GM19035 (cell line): Measurements from ENCODE around the gene BAHCC1.

Experiments
- ATAC-seq: cut with Tn5 transposase; IDR thresholded peaks from one replicate; pipeline ENCODE4 v1.9.1; 2021; ENCODE audit not compliant: unreplicated experiment

Gene BAHCC1

DNA sequence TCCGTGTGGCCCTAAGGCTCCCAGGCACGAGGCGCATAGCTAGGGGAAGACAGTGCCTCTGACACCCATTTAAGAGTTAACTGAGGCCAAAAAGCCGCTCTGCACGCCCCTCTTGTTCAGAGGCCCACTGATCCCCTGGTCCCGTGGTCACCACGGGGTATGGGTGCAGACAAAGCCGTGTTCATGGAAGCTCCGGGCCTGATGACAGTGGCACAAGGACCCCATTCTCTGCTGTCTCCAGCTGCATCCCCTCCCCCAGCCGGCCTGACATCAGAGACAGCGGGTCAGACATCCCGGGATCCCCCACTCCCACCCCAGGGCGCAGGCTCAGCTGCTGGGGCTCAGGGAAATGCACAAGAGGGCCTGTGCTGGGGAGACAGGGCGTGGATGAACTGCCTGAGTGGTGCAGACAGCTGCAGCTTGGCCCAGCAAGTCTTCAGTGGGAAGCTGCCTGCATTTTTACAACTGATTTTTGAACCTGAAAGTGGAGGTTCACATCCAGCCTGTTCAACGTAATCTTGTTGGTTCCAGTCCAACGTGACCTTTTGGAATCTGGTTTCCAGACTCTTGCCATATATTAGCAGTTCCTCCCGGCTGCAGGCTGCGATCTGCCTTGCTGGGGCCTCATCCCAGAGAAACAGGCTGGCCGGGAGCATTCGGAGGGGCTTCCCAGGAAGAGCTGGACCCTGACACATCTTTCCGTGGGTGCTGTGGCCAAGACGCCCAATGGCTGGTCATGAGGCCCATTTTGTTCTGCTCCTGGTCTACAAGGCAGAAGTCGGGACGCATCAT, 9.7 kb upstream of the BAHCC1 start:
- ATAC-seq: no peak

DNA sequence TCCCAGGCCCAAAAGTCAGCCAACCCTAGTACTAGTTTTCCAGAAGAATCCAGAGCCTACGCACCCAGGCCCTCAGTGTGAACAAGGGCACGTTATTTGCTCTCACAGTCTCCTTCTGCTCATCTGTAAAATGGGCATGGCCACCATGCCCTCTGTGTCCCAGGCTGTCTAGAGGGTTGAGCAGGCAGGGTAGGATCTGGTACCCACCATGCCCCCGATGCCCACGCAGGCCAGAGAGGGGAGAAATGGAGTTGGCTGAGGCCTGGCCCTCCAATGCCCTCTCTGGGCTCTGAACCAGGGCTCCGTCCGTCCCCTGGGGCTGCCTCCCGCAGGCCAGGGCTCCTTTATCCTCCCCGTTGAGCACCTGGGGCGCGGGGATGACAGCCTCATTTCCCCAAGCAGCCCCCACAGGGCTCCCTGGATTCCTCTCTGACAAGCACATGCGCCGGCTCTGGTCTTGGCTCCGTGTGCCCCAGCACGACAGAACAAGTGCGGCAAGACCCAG, 9.1 kb upstream of the BAHCC1 start:
- no peak for ATAC-seq

DNA sequence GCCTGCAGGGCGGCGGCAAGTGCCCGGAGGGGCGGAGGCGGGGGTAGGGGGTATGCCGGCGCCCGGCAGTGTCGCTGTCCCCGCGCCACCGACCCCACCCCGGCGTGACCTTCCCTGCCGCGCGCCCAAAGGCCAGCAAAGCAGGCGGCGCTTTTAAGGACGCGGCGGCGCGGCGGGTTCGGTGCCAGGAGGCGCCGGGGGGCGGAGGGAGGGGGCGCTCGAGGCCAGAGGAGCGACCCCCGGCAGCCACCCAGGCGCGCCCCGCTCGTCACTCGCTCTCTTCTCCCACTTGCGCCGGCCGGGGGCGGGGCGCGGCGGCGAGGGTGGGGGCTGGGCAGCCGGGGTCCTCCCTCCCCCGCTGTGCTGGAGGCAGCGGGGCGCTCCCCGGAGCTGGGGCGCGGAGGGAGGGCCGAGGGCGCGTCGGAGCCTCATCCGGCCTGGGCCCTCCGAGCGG, 8.6 kb upstream of the BAHCC1 start:
- ATAC-seq: no peak

DNA sequence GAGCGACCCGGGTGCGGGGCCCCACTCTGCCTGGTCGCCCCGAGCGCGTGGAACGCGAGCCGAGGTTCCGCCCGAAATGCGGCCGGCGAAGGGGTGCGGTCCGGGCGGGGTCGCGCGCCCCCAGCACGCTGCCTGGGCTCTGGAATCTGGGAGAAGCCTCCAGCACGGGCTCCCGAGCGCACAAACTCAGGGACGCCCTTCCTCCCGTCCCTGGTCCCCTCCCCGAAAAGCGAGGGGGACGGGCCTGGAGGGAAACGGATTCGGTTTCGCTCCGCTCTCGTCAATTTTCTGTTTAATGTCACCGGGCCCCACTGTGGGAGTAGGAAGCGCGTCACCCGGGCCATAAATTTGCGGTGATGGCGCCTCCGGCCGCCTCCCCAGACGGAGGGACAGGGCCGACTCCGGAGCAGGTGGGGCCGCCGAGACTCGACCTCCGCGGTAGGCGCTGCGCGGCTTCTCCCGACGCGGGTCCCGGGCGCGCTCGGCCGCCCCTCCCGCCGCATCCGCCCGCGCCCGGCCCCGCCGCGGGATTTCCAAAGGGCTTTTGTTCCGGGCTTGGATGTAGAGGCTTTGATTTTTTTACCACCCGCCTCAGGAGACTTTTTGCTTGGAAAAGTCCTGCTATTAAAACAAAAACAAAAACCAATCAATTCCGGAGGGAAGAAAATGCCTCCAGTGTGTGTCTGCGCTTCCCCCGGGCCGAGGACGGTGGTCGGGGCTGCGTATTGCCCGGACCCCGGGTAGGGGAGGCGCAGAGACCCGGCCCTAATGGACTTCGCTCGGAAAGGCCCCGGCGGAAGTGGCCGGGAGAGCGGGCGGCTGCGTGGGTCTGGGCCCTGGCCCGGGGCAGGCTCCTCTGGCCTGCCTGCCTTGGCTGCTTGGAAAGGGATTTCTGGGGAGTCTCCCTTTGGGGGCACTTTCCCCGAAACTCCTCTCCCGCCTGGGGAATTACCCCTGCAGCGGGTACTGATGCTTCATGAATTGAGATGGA, 7.9 kb upstream of the BAHCC1 start:
- no peak for ATAC-seq

DNA sequence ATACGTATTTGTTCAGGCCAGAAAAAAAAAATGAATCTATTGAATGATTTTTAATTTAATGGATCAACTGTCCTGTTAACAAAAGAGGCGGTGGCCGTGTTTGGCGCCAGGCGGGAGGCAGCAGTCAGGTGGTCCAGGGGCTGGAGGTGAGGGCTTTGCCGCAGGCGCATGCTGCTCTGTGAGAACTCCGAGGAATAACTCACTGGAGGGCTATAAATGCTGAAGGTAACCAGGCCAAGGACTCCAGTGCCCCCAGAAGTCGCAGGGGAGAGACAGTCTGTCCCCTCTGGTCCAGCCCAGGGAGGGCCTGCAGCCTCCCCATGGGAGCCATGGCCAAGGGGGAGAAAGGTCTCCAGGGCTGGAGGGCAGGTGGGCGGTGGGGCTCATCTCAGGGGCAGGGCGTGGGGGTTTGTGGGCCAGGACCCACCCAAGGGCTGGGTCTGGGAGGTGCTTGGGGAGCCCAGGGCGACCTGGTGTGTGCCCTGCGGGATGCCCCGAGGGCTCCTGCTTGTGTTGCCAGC, 7.1 kb upstream of the BAHCC1 start:
- no peak for ATAC-seq

DNA sequence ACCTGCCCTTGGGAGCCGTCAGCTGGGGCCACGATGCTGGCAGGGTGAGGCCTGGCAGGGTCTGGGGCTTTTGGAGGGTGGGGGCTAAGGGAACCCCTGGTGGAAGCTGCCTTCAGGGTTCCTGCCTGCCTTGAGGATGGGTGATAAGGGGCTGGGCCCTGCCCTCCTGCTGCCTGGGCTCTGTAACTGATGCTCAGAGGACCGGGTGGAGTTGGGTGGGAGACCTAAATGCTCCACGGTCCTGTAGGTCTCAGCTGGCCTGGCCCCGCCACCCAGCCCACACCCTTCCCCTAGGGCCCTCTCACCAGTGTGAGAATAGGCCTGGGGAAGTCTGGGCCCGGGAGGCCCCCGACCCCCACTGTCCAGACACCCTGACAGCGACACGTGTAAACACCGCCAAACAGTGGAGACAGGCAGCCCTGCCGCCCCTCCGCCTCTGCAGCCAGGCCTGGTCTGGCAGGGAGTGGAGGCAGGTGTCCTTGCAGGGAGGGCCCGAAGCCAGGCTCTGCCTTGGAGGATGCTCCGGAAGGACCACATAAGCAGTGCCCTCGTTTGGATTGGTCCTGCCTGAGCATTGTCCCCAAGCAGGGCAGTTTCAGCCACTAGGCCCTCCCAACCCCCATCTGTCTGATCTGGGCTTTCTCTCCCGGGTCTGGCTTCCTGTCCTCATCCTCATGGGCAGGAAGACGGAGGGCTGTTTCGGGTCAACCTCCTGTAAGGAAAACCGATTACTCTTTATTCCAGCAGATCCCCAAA, 6.5 kb upstream of the BAHCC1 start:
- ATAC-seq: no peak

DNA sequence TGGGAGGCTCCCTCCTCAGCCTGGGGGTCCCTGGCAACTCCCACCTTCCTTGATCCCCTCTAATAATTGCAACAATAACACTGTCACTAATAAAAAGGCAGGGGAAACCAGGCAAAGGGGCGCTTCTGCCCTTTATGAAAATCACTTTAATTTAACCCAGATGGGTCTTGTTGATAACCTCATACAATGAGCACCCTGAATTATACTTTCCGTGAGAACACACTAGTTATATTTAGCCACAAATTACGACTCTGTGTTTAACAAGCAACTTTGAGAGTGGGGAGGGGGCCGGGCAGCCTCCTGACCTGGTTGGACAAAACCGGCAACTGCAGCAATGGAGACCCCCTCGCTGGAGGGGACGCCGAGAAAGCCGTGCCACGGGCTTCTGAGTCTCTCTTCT, 5.7 kb upstream of the BAHCC1 start:
- no peak for ATAC-seq

DNA sequence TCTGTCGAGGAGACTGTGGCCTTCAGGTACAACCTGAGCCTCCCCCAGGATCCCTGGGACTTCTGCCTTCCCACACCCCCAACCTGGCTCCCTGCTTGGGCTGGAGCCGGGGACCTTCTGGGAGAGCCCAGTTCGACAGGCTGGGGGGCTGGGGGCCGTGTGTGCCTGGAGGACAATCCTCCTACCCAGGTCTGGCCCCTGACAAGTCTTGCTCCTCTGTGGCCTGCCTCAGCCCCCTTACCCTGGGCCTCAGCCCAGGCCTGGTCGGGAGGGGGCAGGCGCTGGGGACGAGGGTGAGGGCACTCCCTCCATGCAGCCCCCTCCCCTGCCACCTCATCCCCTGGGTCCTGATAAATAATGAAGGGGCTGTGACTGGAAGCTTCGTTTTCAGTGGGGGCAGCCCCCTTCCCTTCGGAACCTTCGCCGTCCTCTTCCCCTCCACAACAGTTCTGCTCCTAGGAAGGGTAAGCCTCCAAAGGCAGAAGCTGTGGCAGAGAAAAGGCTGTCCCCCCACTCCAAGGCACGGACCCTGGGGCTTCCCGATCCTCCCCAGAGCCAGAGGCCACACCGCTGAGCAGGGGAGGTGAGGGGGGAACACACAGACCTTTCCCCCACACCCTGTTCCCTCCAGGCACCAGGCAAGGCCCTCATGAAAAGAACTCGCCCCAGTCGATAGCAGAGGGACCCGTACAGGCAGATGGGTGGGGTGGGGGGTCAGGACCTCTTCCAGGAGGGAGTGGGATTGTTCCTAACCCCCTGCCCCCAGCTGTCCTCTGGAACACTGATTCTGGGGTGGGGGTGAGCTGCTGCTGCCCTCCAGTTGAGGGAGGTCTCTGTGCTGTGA, 5.0 kb upstream of the BAHCC1 start:
- no peak for ATAC-seq

DNA sequence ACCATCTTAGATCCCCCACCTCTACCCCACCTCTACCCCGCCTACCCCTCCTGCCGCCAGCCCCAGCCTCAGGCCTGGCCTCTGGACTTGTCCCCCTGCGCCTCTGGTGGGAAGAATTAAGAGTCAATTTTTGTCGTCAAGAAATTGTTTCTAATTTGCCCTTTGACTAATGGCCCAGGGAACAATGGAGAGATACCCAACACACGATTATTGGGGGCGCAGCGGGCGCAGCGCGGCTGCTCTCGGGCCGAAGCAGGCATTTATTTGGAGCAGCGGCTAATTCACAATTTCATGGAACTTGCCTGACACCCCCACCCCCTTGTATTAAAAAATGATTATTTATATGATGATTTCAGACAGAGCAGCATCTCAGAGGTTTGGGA, 4.4 kb upstream of the BAHCC1 start:
- no peak for ATAC-seq

DNA sequence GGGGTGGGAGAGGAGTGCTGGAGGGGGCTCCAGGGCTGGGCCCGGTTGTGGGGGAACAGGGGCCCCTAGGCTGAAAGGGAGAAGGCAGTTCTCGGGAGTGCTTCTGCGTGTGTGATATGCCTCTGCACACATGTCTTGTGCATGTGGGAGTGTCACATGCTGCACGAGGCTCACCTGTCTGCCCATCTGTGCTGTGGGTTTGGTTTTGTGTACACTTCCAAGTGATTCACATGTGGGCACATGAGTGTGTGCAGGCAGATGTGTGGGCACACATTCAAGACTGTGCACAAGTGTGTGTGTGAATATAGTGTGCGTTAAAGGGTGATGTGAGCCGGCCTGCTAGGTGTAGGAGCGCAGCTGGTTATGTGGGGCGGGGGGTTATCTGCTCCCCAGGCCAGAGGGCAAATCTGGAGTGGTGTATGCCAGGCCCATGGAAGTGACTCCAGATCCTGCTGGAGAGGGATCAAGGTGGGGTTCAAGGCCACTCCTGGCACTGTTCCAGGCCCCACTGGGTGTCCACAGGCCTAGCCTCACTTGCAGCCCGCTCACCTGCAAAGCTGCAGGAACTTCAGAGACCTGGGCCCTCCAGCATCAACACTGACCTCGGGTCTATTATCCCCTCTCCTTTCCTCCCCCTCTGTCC, 3.8 kb upstream of the BAHCC1 start:
- ATAC-seq: no peak

DNA sequence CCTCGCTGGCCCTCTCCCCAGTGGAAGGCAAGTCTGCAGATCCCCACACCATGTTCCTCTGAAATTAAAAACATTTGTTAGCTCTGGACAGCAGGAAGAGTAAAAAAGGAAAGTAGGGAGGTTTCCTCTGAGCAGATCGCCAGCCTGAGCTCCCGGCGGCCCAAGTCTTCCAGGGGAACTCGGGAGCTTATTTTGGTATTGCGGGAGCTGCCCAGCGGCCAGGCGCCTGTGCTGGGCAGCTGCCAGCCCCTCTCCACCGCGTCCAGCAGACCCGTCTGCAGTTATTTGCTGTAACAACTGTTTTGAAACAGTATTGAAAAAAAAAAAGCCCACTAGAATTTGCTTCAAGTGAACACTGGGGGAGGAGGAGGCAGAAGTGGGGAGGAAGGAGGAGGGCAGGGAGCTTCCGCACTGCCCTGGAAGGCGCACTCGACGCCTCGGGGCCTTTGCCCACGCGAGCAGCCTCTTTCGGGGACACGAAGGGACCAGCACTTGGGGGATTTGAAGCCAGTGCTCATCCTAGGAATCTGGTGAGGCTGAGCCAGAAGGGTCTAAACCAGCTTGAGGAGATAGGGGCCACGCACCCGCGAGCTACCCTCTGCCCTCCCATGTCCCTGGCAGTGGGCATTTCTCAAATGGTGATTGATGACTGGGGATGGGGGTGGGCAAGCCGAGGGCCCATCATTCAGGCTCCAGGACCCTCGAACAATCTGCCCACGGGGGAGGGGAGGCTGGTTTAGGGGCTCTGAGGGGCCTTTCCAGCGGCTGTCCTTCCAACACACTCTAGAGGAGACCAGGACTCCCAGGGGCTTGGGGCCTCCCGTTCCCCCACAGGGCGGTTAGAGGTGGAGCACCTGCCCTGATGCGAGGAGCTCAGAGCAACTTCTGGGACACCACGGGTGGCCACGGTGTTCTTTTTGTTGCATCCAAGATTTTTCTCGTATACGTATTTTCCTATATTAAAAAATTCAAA, 3.0 kb upstream of the BAHCC1 start:
- ATAC-seq: no peak

DNA sequence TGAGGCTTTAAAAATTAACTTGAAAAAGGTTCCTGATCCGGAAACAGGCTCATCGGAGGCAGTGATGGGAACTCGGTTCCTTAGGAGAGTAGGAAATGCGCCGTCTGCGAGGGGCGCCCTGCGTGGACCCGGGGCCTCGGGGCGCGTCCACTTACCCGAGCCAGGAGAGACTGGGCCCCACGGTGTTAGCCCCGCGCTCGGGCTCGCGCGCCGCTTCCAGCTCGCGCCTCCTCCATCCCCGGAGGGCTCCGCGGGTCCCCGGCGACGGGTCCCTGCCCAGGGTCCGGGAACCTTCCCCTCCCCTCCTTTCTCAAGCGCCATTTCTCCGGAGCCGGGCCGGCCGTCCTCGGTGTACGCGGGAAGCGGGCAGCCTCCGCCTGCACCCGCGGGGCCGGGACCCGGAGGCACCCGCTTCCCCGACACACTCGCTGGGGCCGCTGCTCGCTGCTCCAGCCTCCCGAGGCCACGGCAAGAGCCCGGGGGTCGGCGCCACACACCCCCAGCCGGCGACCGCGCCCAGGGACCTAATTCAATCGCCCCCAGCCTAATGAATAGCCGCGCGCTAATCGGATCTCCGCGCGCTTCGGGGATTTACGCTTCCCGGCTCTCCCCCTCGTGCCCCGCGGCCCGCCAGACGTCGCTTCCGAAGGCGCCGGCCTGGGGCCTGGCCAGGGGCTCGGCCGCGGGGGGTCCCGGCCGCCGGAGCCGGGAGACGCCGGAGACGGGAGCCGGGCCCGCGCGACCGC, 2.2 kb upstream of the BAHCC1 start:
- ATAC-seq: no peak

DNA sequence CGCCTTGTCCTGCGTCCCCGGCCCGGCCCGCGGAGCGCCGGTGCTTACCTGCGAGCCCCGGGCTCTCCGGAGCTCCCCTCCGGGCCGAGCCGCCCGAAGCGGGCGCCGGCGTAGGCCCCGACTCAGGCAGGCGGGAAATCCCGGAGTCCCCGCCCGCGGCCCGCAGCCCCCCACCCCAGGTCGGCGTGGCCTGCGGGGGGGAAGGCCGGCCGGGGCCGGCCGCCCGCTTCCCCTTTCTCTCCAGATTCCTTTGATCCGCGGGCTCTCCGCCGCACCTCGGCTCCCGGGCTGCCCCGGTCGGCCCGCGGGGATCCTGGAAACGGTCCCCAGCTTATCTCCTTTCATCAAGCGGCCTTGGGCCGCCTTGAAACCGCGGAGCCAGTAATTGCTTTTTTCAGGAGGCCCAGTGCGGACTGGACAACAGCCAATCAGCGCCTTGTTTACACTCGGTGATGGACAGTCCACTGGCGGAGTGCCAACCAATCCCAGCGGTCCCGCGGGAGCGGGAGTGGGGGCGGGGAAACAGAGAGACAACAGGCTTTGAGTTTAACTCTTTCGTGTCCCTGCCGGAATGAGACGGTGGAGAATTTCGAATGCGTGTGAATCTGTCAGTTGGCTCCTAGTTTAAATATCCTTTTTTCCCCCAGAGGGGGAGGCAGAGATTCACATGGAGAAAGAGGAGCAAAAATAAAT, 1.4 kb upstream of the BAHCC1 start:
- no peak for ATAC-seq

DNA sequence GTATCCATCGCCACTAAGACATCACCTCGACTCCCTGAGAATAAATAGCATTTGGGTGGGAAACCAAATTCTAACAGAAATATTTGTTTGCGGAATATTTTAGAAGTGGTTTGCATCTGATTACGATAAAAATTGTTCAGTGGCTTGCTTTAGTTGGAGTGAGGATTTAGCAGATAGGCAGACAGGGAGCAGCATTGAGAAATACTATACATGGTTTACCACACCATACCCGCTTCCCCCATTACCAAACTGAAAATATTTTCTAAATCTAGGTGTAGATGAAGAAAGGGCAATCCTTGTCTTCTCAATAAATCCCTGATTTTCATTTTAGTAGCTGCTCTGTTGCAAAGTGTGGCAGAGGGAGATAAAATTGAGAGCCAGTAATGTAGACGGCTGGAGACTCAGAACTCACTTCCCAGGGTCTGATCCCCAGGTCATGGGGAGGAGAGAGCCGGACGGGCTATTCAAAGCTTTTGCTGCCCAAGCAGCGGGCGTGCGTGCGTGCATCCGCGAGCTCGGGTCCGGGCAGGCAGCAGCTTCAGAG, 808 bp upstream of the BAHCC1 start:
- ATAC-seq: no peak

DNA sequence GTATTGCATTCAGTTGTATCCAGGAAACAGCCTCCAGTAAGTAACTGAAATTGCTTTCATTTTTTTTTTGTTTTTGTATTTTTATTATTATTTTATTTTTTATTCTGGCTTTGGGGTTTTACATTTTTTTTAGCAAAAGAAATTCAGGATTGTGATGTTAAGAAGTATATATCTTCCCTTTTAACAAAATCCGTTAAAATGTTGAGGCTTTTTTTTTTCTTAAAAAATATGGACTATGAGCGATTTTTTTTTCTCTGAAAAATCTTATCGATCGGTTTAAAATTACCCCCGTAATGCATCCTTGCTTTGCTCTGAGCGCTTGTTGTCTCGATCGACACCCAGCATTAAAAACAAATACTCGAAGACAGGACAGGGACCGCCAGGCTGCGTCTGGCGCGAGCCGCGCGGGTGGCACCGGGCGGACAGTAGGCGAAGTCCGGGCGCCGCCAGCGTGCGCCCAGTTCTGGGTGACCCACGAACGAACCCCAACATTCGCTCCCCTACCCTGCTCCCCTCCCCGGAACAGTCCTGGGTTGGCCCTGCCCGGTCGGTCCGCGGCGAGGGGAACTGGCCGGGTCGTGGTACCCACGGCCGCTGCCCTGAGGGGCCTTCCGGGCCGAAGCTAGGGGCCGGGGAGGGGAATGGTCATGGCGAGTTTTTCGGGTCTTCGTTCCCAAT, 482 bp downstream of the BAHCC1 start:
- ATAC-seq: no peak

DNA sequence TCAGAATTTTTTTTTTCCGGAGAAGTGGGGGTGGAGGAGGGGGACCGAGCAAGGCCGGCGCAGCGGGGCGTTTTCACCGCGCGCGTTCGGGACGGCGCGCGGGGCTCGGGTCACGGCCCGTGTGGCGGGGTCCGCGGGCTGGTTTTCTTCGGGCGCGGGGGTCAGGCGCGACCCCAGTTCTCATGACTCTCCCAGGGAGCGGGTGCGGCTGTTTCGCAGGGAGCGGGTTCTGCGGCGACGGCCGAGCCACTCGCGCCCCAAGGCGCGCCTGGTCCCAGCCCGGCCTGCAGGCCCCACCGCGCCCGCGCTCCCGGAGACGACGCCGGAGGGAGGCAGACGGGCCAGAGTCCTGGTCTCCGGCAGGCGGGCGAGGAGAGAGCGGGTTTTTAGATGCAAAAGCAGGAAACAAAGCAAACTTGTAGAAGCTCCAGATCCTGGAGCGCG, 1.0 kb downstream of the BAHCC1 start:
- no peak for ATAC-seq
